ENCODE data around the gene DLEC1. TPM values are rescaled to one million over a fixed set of nuclear protein-coding genes. Genes with fewer than 3 reads are reported as not detected.
"Not testable (repeated sequence)": the region's sequence is repeated elsewhere in the genome, so short reads cannot be mapped to it uniquely, and the experiment has no call there.

Gene DLEC1
- total RNA-seq, 1 donor from 2014 or later = not detected

GRCh38 chr3:38082296-38082695 lies 43.3 kb downstream of the DLEC1 start:
- DNase-seq (ENCODE audit: low read depth) = not testable (repeated sequence)

- DNase-seq (ENCODE audit: low read depth) = not testable (repeated sequence)
Measured at GRCh38 chr3:38083254-38083653, 44.2 kb downstream of the DLEC1 start.

DNA sequence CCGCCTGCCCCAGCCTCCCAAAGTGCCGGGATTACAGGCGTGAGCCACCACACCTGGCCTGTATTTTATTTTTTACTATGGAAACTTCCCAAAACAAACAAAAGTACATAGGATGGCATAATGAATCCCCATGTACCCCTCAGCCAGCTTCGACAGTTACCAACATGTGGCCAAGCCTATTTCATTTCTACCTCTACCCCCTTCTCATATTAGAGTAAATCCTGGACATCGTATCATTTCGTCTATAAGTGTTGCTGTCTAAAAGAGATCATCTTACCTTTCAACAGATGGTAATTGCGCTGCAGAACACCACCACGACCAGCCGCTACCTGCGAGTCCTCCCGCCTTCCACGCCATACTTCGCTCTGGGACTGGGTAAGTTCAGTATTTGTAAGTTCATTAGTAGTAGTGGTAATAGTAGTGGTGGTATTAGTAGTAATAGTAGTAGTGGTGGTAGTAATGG lies 44.9 kb downstream of the DLEC1 start:
- no peak for DNase-seq (ENCODE audit: low read depth)

DNA sequence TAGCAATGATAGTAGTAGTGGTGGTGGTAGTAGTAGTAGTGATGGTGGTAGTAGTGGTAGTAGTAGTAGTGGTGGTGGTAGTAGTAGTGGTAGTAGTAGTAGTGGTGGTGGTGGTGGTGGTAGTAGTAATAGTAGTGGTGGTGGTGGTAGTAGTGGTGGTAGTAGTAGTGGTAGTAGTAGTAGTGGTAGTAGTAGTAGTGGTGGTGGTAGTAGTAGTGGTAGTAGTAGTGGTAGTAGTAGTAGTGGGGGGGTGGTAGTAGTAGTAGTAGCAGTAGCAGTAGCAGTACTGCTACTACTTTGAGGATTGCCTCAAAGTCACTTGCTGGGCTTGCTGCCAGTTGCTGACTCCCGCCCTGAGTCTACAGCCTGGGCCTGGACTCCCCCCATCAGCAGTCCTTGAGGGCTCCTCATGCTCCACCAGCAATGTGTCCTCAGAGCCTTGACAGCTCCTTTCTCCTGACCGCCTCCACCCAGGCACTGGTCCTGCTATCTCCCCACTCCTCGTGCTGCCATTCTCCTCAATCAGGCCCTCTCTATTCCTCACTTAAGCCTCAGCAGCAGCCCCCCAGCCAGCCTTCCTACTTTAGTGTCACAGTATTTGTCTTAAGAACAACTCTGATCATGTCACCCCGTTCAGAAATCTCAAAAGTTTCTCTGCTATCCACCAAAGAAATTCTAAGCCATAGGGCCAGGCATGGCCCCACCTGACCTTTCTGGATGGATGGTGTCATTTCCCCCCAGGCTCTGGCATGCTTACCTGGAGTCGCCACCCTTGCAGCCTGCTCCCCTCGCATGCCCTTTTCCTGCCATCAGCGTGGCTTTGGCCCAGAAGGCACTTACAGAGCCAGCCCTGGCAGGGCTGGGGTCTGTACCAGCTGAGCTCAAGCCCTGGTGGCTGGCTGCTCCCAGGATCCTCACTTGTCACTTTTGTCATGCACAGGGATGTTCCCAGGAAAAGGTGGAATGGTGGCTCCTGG lies 45.6 kb downstream of the DLEC1 start:
- peak; percentile 38 for DNase-seq (ENCODE audit: low read depth)

DNA sequence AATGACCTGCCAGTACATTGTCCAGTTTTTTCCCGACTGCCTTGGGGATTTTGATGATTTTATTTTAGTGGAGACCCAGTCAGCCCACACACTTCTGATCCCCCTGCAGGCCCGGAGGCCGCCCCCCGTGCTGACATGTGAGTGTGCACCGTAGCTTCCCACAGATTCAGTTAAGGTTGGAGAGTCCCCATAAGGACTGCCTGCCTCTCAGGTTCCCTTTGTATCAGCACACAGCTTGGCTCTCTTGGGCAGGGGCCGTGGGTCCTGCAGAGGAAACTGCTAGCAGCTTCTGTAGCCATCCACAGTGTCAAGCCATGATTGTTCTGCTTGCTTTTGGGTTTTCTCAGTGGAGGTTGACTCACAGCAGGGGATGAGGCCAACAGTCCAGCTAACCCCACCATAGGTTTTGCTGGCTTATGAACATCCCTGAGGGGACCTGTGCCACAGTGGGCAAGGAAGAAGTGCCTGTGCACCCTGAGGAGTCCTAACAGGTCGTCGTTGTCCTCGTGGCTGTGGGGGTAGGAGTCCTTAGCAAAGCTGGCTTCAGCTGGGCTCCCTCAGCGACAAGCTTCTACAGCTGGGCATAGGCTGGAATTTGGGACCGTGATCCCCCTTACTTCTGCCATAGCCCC lies 46.4 kb downstream of the DLEC1 start:
- no peak for DNase-seq (ENCODE audit: low read depth)

- DNase-seq (ENCODE audit: low read depth) = peak; percentile 15
Measured at GRCh38 chr3:38085943-38086324, 46.9 kb downstream of the DLEC1 start.

GRCh38 chr3:38086496-38086895 lies 47.5 kb downstream of the DLEC1 start:
- DNase-seq (ENCODE audit: low read depth) = no peak

GRCh38 chr3:38087278-38087677 lies 48.3 kb downstream of the DLEC1 start:
- not testable (repeated sequence) for DNase-seq (ENCODE audit: low read depth)

DNA sequence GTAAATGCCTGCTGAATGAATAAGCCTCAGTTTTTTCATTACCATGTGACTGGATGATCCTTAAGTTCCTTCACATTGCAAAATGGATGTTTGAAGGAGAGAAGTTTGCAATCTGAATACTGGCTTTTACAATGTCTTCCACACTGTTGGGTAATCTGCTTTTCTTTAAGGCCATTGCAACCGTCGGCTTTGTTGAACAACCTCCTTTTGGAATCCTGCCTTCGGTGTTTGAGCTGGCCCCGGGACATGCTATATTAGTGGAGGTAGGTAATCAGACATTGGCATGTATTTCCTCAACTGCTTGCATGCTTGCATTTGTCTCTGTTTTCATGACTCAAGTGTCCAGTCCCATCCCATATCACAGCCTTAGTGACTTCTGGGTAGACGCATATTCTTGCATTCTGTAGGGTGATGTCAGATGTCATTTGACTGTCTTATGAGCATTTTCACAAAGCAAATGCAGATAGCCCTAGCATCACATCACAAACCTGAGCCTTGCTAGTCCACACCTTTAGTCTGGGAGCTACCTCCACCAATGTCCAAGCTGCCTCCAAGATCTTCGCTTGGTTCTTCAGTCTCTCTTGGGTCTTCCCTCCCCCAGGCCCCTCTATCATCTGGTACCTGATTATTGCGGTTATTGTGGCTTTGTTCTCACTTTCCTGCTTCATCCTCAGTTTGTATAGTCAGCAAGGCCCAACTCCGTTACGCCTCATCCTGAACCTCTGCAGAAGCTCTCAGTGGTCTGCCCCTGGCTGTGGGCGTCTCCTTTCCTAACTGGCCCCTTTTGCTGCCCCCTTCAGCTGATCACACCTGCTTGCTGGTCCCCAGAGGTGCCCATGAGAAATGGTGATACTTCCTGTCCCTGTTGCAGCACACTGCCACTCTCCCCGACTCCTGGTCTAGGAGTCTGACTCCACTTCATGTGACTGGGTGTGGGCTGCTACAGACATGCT lies 49.4 kb downstream of the DLEC1 start:
- no peak for DNase-seq (ENCODE audit: low read depth)

GRCh38 chr3:38089163-38089562 lies 50.2 kb downstream of the DLEC1 start:
- DNase-seq (ENCODE audit: low read depth) = no peak

- DNase-seq (ENCODE audit: low read depth) = no peak
Measured at GRCh38 chr3:38090453-38090852, 51.4 kb downstream of the DLEC1 start.

- no peak for DNase-seq (ENCODE audit: low read depth)
Measured at GRCh38 chr3:38094999-38095398, 56.0 kb downstream of the DLEC1 start.

- DNase-seq (ENCODE audit: low read depth) = no peak
Measured at GRCh38 chr3:38095669-38096483, 56.9 kb downstream of the DLEC1 start.

DNA sequence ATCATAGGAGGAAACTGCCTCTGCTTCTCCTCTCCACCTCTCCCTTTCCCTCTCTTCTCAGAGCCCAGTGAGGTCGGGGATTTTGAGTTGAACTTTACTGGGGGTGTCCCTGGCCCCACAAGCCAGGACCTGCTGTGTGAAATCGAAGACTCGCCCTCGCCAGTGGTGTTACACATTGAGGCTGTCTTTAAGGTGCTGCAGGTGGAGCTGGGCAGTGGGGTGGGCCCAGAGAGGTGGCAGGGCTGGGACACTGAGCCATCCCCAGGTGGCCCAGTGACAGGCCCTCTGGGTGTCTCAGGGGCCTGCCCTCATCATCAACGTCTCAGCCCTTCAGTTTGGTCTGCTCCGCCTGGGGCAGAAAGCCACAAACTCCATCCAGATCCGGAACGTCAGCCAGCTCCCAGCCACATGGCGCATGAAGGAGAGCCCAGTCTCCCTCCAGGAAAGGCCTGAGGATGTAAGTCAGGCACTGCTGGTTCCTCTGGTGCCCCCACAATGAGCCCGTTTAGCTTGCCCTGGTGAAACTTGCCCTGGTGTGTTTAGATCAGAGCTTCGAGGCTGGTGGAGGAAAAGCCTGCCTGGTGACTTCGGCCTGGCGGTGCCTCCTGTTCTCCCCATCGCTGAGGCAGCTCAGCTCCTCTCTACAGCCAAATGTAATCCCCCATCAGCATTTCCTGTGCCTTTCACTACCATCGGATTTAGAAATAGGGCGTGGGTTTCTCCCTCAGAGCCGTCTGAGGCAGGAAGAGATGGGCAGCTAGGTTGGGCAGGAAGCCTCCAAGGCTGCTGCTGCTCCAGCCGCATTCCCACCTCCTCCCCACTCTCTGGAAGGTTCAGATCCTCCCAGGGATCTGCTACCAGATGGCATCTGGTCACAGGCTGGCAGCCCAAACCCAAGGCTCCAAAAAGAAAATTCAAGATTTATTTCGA lies 58.7 kb downstream of the DLEC1 start:
- no peak for DNase-seq (ENCODE audit: low read depth)

- DNase-seq (ENCODE audit: low read depth) = no peak
Measured at GRCh38 chr3:38098376-38098723, 59.3 kb downstream of the DLEC1 start.

GRCh38 chr3:38099518-38099917 lies 60.5 kb downstream of the DLEC1 start:
- no peak for DNase-seq (ENCODE audit: low read depth)

DNA sequence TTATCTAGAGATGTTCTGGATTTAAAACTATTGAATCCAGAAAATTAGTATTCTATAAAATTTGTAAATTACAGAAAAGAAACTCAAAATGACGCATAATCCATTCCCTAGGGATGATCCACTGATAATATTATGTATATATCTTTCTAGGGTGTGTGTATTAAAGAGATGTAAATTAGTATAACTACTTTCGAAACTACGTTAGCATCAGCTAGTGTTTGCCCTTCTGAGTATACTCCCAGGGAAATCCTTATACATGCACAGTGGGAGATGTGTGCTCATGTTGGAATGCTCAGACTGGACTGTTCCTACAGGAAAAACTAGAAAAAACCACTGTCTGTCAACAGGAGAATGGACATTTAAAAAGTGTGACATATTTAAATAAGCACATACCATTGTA lies 61.5 kb downstream of the DLEC1 start:
- DNase-seq (ENCODE audit: low read depth) = no peak

- DNase-seq (ENCODE audit: low read depth) = no peak
Measured at GRCh38 chr3:38101811-38102443, 62.9 kb downstream of the DLEC1 start.

- DNase-seq (ENCODE audit: low read depth) = no peak
Measured at GRCh38 chr3:38102444-38102814, 63.4 kb downstream of the DLEC1 start.

Measured in myocyte (in vitro differentiated cells).